Cerebellar cortex (tissue), 1 donor: ENCODE measurements around the gene EPB41L3.
"Not testable (repeated sequence)": the region's sequence is repeated elsewhere in the genome, so short reads cannot be mapped to it uniquely, and the experiment has no call there.

Source experiments
- DNase-seq: peaks from one replicate; pipeline ENCODE4 v3.0.0-alpha.2; 2015; ENCODE audit warnings: low spot score

EPB41L3 gene

DNA sequence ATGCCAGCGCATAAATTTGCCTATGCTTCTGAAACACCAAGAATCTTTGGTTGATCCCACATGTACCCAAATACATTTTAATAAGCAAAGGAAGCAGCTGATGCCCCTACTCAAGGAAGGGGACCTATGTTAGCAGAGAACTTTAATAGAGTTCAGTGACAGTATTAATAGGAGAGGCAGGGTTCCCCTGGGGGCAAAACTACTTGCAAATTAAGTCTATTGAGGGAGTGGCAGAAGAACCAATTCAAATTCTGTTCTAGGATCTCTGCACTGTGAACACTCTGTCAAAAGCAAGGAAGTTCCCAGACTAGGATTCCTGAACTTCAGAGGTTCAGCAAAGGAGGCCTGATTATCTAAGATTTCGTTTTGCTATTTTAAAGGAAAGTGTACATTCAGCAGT is 47.5 kb downstream of the EPB41L3 start:
- no peak for DNase-seq

DNA sequence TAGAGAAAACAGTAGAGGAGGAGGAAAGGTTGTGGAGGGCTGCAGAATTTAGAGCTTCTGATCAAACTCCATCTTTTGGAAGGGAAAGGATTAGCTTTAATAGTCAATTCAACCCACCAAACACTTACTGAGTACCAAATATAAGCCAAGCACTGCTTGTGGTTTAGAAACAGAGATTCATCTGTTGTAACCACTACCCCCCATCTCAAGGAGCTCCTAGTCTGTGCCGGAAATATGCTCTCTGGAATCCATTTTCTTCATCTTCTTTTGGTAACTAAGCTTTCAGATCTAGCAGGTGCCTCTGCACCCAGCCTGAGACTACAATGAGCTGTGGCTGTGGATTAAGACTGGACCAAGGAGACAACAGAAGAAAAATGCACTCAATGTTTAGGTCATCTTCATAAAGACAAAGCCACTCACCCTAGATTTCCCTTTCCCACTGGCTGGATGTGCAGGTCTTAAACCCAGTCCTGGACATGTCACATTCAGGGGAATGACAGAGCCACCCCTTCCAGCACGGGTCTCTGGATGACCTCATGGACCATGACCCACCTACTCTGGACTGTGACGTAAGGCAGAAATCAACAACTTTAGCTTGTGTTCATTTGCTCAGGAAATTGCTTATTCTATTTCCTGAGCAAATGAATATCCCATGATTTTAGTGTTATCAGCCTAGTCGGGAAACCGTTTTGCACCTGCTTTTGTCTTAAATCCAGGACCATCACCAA is 52.9 kb downstream of the EPB41L3 start:
- peak; percentile 48 for DNase-seq

DNA sequence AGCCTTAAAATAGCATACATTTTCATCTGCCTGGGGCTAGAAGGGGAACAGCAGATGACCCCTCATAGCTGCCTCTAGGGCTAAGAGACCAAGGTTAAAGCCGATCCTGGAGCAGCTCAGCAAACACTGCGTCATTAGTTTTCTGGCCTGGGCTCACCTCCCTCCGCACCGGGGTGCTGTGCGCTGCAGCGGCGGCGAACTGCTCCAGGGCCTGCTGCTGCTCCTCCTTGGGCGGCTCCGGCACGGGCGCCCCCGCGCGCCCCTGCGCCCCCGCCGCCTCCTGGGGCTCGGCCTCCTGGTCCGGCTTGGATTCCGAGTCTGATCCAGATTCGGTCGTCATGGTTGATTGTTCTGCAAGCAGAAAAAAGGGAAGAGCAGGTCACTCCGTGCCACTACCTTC is 55.0 kb downstream of the EPB41L3 start:
- DNase-seq: peak; percentile 56

DNA sequence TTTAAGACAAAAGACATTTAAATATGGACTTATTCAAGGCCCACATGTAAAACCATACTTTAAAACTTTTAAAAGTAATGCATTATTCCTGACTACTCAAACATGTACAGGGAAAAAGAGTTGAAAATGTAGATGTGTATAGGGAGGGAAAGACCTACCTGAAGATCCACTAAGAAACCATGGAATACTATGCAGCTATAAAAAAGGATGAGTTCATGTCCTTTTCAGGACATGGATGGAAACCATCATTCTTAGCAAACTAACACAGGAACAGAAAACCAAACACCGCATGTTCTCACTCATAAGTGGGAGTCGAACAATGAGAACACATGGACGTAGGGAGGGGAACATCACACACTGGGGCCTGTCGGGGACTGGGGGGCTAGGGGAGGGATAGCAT is 55.8 kb downstream of the EPB41L3 start:
- not testable (repeated sequence) for DNase-seq

DNA sequence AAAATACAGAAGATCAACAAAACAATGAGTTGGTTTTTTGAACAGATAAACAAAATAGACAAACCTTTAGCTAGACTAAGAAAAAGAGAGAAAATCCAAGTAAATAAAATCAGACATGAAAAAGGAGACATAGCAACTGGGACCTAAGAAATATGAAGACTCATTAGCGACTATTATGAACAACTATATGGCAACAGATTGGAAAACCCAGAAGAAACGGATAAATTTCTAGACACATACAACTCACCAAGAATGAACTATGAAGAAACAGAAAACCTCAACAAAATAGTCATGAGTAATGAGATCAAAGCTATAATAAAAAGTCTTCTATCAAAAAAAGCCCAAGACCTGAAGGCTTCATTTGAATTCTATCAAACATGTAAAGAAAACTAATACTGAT is 59.3 kb downstream of the EPB41L3 start:
- no peak for DNase-seq

DNA sequence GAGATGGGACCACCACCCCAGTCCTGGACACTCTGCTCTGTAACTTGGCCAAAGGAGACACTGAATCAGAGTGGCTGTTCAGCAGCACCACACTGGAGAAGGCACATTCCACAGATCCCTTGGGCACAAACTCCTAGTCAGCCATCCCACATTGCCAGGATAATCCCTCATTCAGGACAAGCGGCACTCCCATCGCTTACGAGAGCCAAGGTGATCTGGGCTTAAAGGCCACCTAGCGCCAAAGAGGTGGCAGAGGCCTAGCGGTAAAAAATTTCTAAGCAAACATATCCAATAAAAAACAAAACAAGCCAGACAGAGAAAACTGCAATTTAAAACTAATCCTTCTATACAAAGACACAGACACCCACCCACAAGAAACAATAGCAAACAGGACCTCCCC is 62.2 kb downstream of the EPB41L3 start:
- DNase-seq: no peak

DNA sequence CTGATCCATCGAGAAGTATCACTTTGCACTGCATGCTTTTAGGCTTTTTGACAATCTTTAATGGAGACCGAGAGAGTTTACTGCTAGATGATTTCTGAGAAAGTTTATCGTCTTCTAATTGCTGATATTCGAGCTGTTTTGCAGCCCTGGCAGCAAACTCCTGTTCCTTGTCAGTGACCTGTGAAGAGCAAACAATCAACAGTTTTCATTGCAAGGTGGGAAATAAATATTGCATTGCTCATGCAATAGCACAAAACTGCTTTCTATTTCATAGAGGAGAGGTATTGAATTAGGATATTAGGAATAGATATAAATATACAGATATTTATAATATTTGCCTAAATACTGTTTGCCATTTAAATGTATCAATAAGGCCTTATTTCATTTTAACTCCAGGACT is 65.5 kb downstream of the EPB41L3 start:
- DNase-seq: no peak

DNA sequence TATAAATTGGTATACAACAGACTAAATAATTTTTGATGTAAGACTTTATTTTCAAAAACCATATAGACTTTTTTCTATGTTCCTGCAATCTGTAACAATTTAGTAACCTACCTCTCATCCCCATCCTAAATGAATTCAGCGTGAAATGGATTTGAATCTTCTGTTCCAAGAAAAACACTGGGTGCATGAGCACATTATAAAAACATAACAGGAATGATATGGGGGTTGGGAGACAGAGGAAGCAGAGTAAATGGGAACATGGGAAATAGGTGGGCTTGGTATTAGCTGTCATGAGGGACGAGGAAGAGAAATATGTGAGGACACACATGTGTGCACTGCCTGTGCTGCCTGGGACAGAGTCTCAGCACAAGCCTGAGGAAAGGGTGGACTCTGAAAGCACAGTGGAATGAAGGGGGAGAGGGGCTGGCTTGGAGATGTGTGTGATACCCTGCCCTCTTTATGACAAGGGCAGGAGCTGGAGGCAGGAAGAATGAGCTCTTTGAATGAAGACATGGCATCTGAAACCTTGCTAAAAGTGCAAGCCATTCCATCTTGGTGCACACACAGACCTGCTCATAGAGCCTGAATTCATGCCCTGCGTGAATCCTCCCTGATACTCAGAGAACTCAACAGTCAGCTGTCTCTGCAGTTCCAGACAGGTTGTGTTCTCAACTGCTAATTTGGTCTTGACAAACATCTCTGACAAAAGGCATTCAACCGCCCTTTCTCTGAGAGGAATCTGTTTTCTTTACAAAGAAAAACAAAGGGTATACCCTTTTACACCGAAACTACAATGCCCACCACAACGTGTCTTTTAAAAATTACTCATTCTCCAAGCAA is 66.6 kb downstream of the EPB41L3 start:
- DNase-seq: no peak

DNA sequence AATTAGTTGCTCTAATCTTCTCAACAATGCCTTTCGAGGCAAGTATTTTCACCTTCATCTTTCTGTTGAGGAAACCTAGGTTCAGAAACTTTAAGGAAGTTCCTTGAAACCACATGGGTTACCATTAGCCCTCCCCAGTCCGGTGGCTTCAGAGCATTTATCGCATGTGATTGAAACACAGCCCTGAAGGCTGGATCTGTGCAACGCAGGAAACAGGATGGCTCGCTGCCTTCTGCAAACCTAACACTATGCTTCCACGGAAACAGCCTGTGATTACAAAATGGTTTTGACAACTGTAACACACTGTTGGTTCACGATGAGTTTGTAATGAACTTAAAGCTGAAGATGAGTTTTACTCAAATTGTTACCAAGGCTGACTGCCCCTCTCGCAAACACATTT is 68.5 kb downstream of the EPB41L3 start:
- DNase-seq: no peak

DNA sequence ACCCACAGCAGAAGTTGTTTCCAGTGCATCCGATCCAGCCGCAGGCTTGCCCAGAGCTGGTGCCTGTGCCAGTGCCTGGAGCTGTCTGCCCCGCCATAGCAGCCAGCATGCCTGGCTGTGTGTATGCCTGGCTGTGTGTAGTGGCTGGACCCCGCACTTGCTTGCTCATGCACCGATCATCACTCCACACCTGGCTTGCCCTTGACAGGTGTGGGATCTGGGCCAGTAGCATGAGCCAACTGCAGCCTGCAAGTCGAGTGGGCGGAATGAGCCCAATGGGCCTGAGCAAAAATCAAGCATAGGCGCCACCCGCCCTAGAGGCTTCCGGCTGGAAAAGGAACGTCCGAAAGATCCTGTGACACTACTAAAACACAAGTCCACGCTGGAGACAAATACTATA is 74.5 kb downstream of the EPB41L3 start:
- DNase-seq: no peak

DNA sequence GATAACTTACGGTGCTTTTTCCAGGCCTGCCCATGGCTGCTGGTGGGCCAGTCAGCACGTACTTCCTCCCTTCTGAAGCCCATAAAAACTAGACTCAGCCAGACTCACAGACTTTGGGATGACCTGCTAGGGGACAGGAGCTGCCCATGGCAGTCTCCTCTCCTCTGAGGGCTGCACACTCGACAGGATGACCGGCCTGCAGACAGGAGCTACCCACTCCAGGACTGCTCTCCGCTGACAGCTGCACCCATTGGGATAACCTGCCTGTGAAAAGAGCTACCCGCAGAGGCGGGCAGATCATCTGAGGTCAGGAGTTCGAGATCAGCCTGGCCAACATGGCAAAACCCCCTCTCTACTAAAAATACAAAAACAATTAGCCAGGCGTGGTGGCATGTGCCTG is 75.4 kb downstream of the EPB41L3 start:
- no peak for DNase-seq

DNA sequence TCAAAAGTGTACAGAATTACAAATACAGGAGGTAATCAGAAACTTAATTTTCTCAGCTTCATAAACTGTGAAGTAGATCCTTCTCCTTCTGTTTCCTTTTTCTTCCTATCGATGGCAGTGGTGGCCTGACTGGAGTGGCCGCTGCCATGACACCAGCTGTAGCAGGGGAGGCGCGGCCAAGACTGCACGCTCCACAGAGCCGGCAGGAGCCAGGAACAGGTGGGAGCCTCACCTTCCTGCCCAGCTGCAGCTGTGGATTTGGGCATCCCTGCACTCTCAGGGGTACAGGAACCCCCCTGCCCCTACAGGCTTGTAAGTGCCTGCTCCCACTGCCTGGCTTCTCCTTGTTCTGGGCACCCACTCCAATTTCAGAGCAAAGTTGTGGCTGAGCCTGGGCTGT is 76.1 kb downstream of the EPB41L3 start:
- DNase-seq: no peak

DNA sequence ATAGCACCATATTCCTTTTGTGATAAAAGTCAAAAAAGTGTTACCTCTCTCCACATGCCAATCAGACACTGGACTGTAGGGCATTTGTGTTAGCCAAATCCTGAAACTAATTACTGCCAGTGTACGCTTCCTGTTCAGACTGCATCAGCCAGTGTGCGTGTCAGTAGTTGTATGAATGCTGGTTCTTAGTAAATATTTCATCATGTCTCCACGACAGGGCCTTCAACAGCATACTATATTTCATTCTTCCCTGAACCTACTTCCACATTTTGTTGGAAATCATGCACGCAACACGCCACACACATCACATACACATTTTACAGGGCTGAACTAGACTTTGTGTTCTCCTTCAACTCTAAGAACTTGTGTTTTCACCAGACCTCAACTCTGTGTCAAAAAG is 77.5 kb downstream of the EPB41L3 start:
- no peak for DNase-seq

DNA sequence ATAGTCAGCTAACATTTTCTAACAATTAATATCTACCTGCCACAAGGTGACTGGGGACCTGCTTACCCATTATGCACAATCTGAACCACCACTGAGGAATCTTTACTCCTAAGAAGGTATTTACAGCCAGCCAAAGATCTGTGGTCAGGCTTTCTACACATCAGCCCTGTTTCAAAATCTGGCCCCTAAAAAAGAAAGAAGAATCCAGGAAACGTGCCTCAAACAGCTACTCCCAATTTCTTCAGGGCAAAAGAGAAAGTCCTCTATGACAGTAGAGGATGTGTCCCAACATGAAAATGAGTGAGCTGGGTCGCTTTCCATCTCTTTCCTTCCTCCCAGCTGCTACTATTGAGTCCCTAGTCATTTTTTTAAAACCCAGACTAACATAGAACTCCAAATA is 79.5 kb downstream of the EPB41L3 start:
- no peak for DNase-seq

DNA sequence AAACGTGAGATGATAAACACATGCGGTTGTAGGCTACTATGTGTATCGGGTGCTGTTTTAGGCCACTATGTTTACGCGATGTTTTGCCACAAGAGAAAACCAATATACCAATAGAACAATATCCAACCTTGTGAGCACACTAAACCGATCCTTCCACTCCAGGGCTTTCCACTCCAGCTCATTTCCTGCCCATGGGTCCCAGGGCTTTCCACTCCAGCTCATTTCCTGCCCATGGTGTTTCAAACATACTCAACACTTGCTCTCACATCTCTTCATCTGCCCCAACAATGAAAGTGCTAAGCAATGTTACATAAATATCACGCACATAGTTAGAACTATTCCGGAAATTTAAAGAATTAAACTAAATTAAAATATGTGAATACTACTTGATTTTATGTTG is 80.0 kb downstream of the EPB41L3 start:
- no peak for DNase-seq

DNA sequence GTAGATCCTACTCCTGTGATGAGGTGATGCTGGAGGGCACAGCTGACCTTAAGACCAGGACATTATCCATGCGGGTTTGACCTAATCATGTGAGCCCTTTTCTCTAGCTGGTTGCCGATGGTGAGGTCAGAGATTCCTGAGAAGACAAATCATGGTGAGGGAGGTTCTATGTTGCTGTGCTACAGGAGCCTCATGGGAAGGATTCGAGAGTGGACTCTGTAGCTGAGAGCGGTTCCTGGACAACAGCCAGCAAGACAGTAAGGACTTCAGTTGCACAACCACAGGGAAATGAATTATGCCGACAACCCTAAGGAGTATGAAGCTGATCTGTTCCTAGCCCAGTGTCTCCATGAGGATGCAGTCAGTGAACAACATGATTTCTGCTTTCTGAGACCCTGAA is 80.4 kb downstream of the EPB41L3 start:
- no peak for DNase-seq

DNA sequence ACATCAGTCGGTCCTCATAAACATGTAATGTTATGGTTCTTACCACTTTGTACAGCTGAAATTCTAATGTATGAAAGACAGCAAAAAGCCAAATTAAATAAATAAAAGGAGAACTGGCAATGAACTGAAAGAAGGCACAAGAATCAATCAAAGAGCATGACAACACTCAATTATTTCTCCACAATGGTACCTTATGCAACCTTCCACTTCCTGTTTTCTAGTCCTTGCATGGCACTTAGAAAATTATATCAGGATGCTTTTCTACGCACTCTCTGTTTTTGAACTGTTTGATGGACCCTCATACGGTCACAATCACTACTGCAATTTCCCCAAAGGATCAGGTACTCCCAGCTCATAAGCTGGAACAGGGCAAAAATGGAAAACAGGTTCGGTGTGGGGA is 81.6 kb downstream of the EPB41L3 start:
- no peak for DNase-seq

DNA sequence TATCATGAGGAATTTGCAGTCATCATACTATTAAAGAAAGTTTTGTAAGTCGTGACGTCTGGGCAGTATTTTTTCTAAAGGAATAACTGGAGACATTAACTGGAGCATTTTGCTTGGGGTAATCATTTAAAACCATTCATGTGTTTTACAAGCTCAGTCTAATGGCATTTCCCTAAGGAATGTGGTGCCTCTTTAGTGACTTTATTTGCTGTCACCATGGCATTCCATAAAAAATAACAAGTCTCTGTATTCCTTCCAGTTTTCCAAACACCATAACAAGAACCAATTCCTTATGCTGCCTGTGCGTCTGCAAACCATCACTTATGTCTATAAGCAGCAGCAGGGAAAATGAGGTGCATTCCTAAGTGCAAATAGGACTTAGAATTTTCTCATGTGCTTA is 82.8 kb downstream of the EPB41L3 start:
- no peak for DNase-seq

DNA sequence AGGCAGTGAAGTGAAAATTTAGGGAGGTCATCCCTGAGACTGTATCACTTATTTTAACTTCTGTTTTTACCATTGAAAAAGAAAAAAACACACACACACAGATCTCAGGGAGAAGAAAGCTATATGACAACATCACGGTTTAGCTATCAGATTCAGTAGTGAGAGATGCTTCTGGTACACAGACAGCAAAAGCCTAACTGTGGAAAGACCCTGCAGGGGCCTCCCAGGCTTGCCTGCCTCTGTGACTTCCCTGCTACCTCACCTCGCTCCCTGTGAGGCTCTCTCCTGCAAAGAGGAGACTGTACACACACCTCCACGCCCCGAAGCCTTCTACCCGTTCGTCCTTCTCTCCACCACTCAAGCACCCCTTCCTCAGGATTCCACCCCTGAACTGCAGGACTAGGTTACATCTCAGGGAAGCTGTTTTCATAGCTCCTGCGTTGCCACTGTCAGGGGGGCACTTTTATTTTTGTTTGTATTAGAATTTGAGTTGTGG is 86.3 kb downstream of the EPB41L3 start:
- peak; percentile 40 for DNase-seq

DNA sequence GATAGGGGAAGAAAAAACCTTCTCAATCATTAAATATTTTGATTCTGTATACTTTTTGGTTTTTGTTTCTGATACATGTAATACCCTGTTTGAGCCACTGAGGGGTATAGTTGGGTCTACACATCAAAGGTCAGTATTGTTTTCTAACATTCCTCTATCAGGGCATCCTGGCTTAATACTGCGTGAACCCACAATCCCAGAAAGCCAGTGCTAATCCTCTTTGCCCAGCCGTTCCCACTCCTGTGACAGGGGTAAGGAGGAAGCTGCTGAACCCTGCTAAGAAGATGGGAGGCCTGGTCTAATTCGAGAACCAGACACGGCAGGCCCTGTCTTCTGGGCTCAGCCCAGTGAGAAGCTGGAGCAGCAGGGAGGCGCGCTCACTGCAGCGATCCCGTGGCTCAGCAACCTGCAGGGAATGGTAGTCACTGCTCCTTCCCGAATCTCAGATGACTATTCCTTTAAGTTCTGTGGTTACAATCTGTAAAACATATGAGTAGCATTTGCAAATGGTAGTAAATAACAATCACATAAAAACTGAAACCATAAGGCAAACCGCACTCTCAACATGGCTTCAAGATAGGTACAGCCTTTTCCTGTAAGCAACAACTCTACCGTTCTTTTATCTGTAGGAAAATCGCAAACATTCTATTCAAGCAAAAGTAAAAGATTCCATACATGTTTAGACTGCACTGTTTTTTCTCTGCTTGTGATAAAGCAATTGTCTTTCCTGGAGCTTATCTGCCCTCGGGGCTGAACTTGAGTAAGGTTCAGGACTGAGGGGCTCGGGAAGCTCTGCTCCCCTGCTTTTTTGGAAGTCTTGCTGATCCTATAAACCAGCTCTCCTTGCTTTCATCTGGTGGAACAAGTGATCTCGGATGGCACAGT is 87.0 kb downstream of the EPB41L3 start:
- peak; percentile 79 for DNase-seq

DNA sequence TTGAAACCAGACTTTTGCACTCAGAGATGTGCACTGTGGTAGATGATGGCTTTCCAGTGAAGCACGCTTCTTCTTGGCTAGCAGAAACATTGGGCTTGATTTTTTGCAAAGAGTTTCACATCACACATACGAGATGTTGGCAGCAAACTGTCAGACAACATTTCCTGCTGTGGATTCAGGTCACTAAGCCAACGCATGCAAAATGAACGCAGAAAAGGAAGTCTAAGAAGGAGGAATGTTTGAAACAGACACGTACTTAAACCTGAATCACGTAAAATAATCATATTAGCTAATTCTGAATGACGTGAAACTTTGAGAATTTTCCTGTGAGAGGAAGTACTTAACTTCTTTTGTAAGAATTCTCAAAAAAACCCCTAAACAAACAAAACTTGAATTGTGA is 88.1 kb downstream of the EPB41L3 start:
- DNase-seq: peak; percentile 71

DNA sequence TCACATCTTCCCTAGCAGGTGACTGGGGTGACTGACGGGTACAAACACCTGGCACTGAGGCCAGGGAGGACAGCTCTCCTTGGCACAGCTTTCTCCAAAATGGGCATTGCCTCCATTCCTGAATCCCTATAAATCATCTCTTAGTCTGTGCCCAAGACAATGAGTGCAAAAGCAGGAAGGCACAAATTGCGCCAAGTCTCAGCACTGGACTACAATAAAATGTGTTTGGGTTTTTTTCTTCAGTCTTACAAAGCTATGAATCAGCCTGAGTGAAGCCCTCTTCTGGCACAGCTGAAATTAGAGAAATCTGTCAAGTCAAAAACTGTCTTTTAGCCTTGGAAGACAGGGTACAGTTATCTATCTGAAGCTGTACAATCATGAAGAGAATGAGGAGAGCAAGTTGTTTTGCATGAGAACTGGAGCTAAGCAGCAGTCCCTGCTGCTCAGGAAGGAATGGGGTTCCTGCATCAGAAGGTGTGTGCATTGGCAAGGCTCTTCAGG is 90.8 kb downstream of the EPB41L3 start:
- DNase-seq: peak; percentile 47
